HEK293T (cell line): ENCODE results near the gene TMEM131.
"Not testable (repeated sequence)": the region's sequence is repeated elsewhere in the genome, so short reads cannot be mapped to it uniquely, and the experiment has no call there.

Experiments
- FOXA1 ChIP-seq: fragments of 450-650 bp; IDR thresholded peaks from 2 replicates; pipeline ENCODE4 v1.6.1; 2016; ENCODE audit warnings: mild to moderate bottlenecking
- FOXK2 ChIP-seq: fragments of 450-650 bp; IDR thresholded peaks from 2 replicates; pipeline ENCODE4 v1.6.1; 2016; ENCODE audit warnings: mild to moderate bottlenecking
- NFRKB ChIP-seq: fragments of 450-650 bp; IDR thresholded peaks from 2 replicates; pipeline ENCODE4 v1.6.1; 2016; ENCODE audit warnings: mild to moderate bottlenecking, moderate library complexity

DNA sequence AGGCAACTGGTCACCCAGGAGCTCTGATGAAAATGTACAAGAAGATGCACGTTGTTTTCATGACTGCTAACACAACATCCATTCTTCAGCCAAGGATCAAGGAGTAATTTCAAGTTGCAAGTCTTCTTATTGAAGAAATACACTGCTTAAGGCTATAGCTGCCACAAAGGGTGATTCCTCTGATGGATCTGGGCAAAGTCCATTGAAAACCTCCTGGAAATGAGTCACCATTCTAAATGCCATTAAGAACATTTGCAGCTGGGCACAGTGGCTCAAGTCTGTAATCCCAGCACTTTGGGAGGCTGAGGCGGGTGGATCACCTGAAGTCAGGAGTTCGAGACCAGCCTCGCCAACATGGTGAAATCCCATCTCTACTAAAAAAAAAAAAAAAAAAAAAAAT is 142.7 kb downstream of the TMEM131 start:
- TF ChIP-seq FOXK2, FOXA1, NFRKB: not testable (repeated sequence)
